ENCODE measurements around the gene GNG13. TPM values are rescaled to one million over a fixed set of nuclear protein-coding genes. Genes with fewer than 3 reads are reported as not detected.

GNG13 gene
- total RNA-seq, 1 experiment from 2014 or later, result 0.23 TPM

DNA sequence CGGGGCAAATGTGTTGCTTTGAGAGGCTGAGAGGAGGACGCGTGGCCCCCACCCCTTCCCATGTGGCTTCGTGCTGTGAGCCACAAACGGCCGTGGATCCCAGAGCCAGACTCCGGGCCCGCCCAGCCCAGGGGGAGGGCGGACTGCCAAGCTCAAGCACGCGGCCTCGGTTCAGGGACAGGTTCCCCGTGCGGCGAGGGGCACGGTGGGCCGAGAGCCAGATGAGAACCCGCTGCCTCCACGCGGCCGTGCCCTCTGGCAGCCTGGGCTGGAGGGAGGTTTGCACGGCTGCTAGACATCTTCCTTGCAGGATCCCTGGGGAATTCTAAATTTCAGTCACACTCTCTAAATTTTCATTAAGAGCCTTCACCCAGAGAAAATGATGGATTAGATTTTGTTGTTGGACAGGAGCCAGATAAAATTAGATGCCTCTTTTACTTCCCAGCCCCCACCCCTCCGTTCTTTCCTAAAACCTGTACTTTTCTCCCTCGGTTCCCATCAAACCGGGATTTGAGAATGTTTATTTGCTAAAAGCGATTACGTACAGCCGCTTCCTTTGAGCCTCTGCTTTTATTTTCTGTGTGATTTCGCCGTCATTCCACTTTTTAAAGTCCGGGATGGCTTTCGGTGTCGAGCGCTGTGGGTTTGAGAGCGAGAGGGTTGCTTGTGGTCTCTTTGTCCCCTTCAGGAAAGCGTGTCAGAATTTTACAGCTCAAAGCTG lies 25.0 kb upstream of the GNG13 start:
- ATAC-seq (no peak), DNase-seq (ENCODE audit: low read depth, low spot score) (no peak)
- TF ChIP-seq, protein P1, sequence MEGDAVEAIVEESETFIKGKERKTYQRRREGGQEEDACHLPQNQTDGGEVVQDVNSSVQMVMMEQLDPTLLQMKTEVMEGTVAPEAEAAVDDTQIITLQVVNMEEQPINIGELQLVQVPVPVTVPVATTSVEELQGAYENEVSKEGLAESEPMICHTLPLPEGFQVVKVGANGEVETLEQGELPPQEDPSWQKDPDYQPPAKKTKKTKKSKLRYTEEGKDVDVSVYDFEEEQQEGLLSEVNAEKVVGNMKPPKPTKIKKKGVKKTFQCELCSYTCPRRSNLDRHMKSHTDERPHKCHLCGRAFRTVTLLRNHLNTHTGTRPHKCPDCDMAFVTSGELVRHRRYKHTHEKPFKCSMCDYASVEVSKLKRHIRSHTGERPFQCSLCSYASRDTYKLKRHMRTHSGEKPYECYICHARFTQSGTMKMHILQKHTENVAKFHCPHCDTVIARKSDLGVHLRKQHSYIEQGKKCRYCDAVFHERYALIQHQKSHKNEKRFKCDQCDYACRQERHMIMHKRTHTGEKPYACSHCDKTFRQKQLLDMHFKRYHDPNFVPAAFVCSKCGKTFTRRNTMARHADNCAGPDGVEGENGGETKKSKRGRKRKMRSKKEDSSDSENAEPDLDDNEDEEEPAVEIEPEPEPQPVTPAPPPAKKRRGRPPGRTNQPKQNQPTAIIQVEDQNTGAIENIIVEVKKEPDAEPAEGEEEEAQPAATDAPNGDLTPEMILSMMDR (IDR thresholded peaks at IDR 0.05), result no peak
- in situ Hi-C loops (cut with HindIII; ENCODE audit: low pct_unique_long_range_greater_than_20kb, low sequenced_read_pairs) (no loop called here), intact Hi-C loops (cut with micrococcal nuclease; ENCODE audit: unreplicated experiment) (no loop called here)
- Histone ChIP-seq H3K4me3 (ENCODE audit: low read depth in 2 of 2, low read length in 2 of 2) (no peak overlapping the region), H3K27ac (ENCODE audit: low read length) (no peak overlapping the region), H3K9me3 (ENCODE audit: control insufficient read depth, insufficient read depth, low read depth, low read length) (no peaks in the 10 kb centered on the region), H3K27me3 (ENCODE audit: control insufficient read depth, insufficient read depth, low read length) (no peaks in the 10 kb centered on the region), H3K4me1 (ENCODE audit: control insufficient read depth, insufficient read depth, low read length) (no peaks in the 10 kb centered on the region), H3K36me3 (ENCODE audit: control insufficient read depth, insufficient read depth, low read length) (no peaks in the 10 kb centered on the region)
- ChIA-PET POLR2A (no interaction called here), CTCF (no interaction called here)
- no TSS peak for BruUV-seq (replicated peaks)

DNA sequence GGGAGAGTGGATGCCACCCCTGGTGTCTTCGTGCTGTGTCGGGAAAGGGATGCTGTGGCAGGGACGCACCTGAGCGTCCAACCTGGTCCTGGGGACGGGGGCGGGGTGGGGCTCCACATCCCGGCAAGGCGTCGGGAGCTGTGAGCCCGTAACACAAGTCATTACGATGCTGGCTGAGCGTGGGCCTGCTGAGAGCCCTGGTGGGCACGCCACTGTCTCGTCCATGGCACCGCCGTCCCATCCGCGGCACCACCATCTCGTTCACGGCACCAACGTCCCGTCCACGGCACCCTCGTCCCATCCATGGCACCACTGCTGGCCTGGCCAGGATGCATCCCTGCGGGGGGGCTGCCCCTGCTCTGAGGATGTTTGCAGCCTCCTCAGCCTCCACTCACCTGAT lies 24.1 kb upstream of the GNG13 start:
- no peak for DNase-seq (ENCODE audit: low read depth, low spot score)
- Histone ChIP-seq H3K27me3 (ENCODE audit: control insufficient read depth, insufficient read depth, low read length) (no peaks in the 10 kb centered on the region), H3K27ac (ENCODE audit: low read length) (no peak overlapping the region), H3K9me3 (ENCODE audit: control insufficient read depth, insufficient read depth, low read depth, low read length) (no peaks in the 10 kb centered on the region), H3K4me1 (ENCODE audit: control insufficient read depth, insufficient read depth, low read length) (no peaks in the 10 kb centered on the region), H3K36me3 (ENCODE audit: control insufficient read depth, insufficient read depth, low read length) (no peaks in the 10 kb centered on the region), H3K4me3 (ENCODE audit: low read depth in 2 of 2, low read length in 2 of 2) (no peak overlapping the region)
- TF ChIP-seq, protein P1 (IDR thresholded peaks at IDR 0.05), result no peak
- TF ChIP-seq POLR2AphosphoS5 (IDR thresholded peaks at IDR 0.05; ENCODE audit: low read depth, low read length), result no peak
- TF ChIP-seq, protein P2, sequence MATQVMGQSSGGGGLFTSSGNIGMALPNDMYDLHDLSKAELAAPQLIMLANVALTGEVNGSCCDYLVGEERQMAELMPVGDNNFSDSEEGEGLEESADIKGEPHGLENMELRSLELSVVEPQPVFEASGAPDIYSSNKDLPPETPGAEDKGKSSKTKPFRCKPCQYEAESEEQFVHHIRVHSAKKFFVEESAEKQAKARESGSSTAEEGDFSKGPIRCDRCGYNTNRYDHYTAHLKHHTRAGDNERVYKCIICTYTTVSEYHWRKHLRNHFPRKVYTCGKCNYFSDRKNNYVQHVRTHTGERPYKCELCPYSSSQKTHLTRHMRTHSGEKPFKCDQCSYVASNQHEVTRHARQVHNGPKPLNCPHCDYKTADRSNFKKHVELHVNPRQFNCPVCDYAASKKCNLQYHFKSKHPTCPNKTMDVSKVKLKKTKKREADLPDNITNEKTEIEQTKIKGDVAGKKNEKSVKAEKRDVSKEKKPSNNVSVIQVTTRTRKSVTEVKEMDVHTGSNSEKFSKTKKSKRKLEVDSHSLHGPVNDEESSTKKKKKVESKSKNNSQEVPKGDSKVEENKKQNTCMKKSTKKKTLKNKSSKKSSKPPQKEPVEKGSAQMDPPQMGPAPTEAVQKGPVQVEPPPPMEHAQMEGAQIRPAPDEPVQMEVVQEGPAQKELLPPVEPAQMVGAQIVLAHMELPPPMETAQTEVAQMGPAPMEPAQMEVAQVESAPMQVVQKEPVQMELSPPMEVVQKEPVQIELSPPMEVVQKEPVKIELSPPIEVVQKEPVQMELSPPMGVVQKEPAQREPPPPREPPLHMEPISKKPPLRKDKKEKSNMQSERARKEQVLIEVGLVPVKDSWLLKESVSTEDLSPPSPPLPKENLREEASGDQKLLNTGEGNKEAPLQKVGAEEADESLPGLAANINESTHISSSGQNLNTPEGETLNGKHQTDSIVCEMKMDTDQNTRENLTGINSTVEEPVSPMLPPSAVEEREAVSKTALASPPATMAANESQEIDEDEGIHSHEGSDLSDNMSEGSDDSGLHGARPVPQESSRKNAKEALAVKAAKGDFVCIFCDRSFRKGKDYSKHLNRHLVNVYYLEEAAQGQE (IDR thresholded peaks at IDR 0.05; ENCODE audit: insufficient read depth in 1 of 2, low read depth in 2 of 2, low read length in 1 of 2), result no peak
- TF ChIP-seq TCF7L2 (IDR thresholded peaks at IDR 0.05; ENCODE audit: low read depth, low read length), result no peak
- TF ChIP-seq SIN3A (IDR thresholded peaks at IDR 0.05; ENCODE audit: borderline replicate concordance, insufficient read depth, low read depth, low read length), result no peak
- no TSS peak for BruUV-seq (replicated peaks)
- ATAC-seq, result no peak
- ChIA-PET CTCF (no interaction called here), POLR2A (no interaction called here)
- intact Hi-C loops (cut with micrococcal nuclease; ENCODE audit: unreplicated experiment) (no loop called here), in situ Hi-C loops (cut with HindIII; ENCODE audit: low pct_unique_long_range_greater_than_20kb, low sequenced_read_pairs) (no loop called here)

Measured in Panc1 (cell line).